Activated T-helper 1 cell treated with Interleukin-2 at 50 U/mL for 16 hours (primary cell): Measurements from ENCODE around the gene TRAF3IP1.

Source experiments
- DNase-seq: peaks from one replicate; pipeline ENCODE4 v3.0.0-alpha.2; 2020; ENCODE audit warnings: low read depth

Gene TRAF3IP1

GRCh38 chr2:238449241-238449640 lies 128.9 kb downstream of the TRAF3IP1 start:
- DNase-seq = no peak

- no peak for DNase-seq
Observed at GRCh38 chr2:238449909-238450417, 129.6 kb downstream of the TRAF3IP1 start.

- no peak for DNase-seq
Observed at GRCh38 chr2:238450440-238450861, 130.1 kb downstream of the TRAF3IP1 start.
